IMR-90 (cell line): ENCODE results near the gene SLFNL1. TPM values are rescaled to one million over a fixed set of nuclear protein-coding genes. Genes with fewer than 3 reads are reported as not detected.

Experiments
- ATAC-seq: fragments of 200-7000 bp; cut with Tn5 transposase; 2 replicates; pipeline ENCODE4 v1.9.1; 2020; ENCODE audit warnings: low read depth, mild to moderate bottlenecking, moderate library complexity
- BruUV-seq: library from RNA; stranded (reverse); fragments of 400-500 nt; replicated peaks from 2 replicates; lab custom pipeline; 2021; lab: Mats Ljungman, UMichigan
- CTCF ChIA-PET: fragments of 300-600 bp; formaldehyde crosslinking; extraction: SDS; loops from one replicate; lab custom pipeline; 2021; ENCODE audit warnings: antibody characterized with exemption; lab: Yijun Ruan, JAX
- POLR2A ChIA-PET: fragments of 300-600 bp; sonication (Branson Sonifier 250); formaldehyde crosslinking; loops from one replicate; lab custom pipeline; 2022; ENCODE audit warnings: antibody characterized with exemption; ENCODE audit not compliant: unreplicated experiment; lab: Charles Lee
- DNase-seq: peaks from one replicate; pipeline ENCODE4 v3.0.0; 2013
- H2AFZ ChIP-seq: replicated peaks from 2 replicates; pipeline ENCODE3; 2013; ENCODE audit warnings: low read length, mild to moderate bottlenecking; ENCODE audit not compliant: poor library complexity
- H2AK5ac ChIP-seq: 2 replicates; pipeline ENCODE4 v1.6.1; 2013; ENCODE audit warnings: low read depth, low read length, inconsistent platforms
- H2AK9ac ChIP-seq: replicated peaks from 2 replicates; pipeline ENCODE3; 2013; ENCODE audit warnings: mild to moderate bottlenecking, low read depth, low read length, moderate library complexity; ENCODE audit not compliant: poor library complexity
- H2BK120ac ChIP-seq: 2 replicates; pipeline ENCODE4 v1.6.1; 2013; ENCODE audit warnings: low read depth, low read length, inconsistent platforms
- H2BK15ac ChIP-seq: 3 replicates; pipeline ENCODE4 v1.6.1; 2013; ENCODE audit warnings: low read depth, low read length, inconsistent platforms
- H2BK20ac ChIP-seq: 2 replicates; pipeline ENCODE4 v1.6.1; 2013; ENCODE audit warnings: low read depth, mild to moderate bottlenecking, inconsistent platforms, low read length, moderate library complexity
- H2BK5ac ChIP-seq: 2 replicates; pipeline ENCODE4 v1.6.1; 2013; ENCODE audit warnings: mild to moderate bottlenecking, low read depth, low read length, inconsistent platforms; ENCODE audit not compliant: poor library complexity, severe bottlenecking
- H3K14ac ChIP-seq: replicated peaks from 2 replicates; pipeline ENCODE4 v1.6.1; 2013; ENCODE audit warnings: low read depth, low read length, inconsistent platforms
- H3K18ac ChIP-seq: 2 replicates; pipeline ENCODE4 v1.6.1; 2013; ENCODE audit warnings: low read depth, low read length, control low read depth
- H3K23ac ChIP-seq: 2 replicates; pipeline ENCODE4 v1.6.1; 2013; ENCODE audit warnings: low read depth, low read length, inconsistent platforms
- H3K27ac ChIP-seq: 2 replicates; pipeline ENCODE4 v1.5.1; 2013; ENCODE audit warnings: mild to moderate bottlenecking, control low read depth, low read length; ENCODE audit not compliant: insufficient read depth
- H3K27me3 ChIP-seq: 2 replicates; pipeline ENCODE4 v1.6.1; 2013; ENCODE audit warnings: low read length; ENCODE audit not compliant: control insufficient read depth, insufficient read depth
- H3K36me3 ChIP-seq: 2 replicates; pipeline ENCODE4 v1.6.1; 2013; ENCODE audit warnings: low read length, mixed read lengths; ENCODE audit not compliant: control insufficient read depth, insufficient read depth
- H3K4ac ChIP-seq: 2 replicates; pipeline ENCODE4 v1.6.1; 2013; ENCODE audit warnings: low read depth, low read length, inconsistent platforms
- H3K4me1 ChIP-seq: 2 replicates; pipeline ENCODE4 v1.6.1; 2013; ENCODE audit warnings: low read length, mixed read lengths; ENCODE audit not compliant: control insufficient read depth, insufficient read depth
- H3K4me2 ChIP-seq: 2 replicates; pipeline ENCODE4 v1.6.1; 2013; ENCODE audit warnings: low read depth, mild to moderate bottlenecking, control low read depth, low read length, moderate library complexity
- H3K4me3 ChIP-seq: 2 replicates; pipeline ENCODE4 v1.5.1; 2013; ENCODE audit warnings: low read depth, mild to moderate bottlenecking, control low read depth, low read length, moderate library complexity; ENCODE audit not compliant: insufficient read depth
- H3K56ac ChIP-seq: 2 replicates; pipeline ENCODE4 v1.6.1; 2013; ENCODE audit warnings: low read length, inconsistent platforms; ENCODE audit not compliant: insufficient read depth; ENCODE audit errors: extremely low read depth
- H3K79me1 ChIP-seq, 2 experiments: 2 replicates each; pipeline ENCODE4 v1.6.1; 2013; ENCODE audit warnings: low read length in 2 of 2, inconsistent platforms in 1 of 2, low read depth in 1 of 2
- H3K9ac ChIP-seq: 2 replicates; pipeline ENCODE4 v1.6.1; 2013; ENCODE audit warnings: low read depth, low read length, control low read depth
- H3K9me1 ChIP-seq: 2 replicates; pipeline ENCODE4 v1.6.1; 2013; ENCODE audit warnings: low read length, inconsistent platforms; ENCODE audit not compliant: insufficient read depth
- H3K9me3 ChIP-seq: 2 replicates; pipeline ENCODE4 v1.6.1; 2013; ENCODE audit warnings: low read length; ENCODE audit not compliant: control insufficient read depth, insufficient read depth
- H4K20me1 ChIP-seq: 2 replicates; pipeline ENCODE4 v1.6.1; 2013; ENCODE audit warnings: low read length, inconsistent platforms; ENCODE audit not compliant: insufficient read depth
- H4K5ac ChIP-seq: 2 replicates; pipeline ENCODE4 v1.6.1; 2013; ENCODE audit warnings: mild to moderate bottlenecking, low read depth, low read length, control low read depth
- H4K8ac ChIP-seq, 2 experiments: 2 replicates each; pipeline ENCODE4 v1.6.1; 2013; ENCODE audit warnings: low read depth in 2 of 2, low read length in 2 of 2, control low read depth in 1 of 2, inconsistent platforms in 1 of 2
- H4K91ac ChIP-seq: 2 replicates; pipeline ENCODE4 v1.6.1; 2013; ENCODE audit warnings: low read depth, low read length, inconsistent platforms; ENCODE audit not compliant: insufficient read depth
- BHLHE40 ChIP-seq: fragments of 150-350 bp; IDR thresholded peaks from 2 replicates; pipeline ENCODE4 v1.6.1; 2016; ENCODE audit warnings: mild to moderate bottlenecking, low read depth, low read length
- CEBPB ChIP-seq: IDR thresholded peaks from 2 replicates; pipeline ENCODE4 v1.6.1; 2012; ENCODE audit warnings: low read depth, low read length, improper control_type of control experiment
- CHD1 ChIP-seq: IDR thresholded peaks from 2 replicates; pipeline ENCODE4 v1.6.1; 2012; ENCODE audit warnings: low read depth, low read length, improper control_type of control experiment
- FOS ChIP-seq: fragments of 150-350 bp; IDR thresholded peaks from 2 replicates; pipeline ENCODE4 v1.6.1; 2016; ENCODE audit warnings: low read depth, low read length
- MAZ ChIP-seq: IDR thresholded peaks from 2 replicates; pipeline ENCODE4 v1.6.1; 2012; ENCODE audit warnings: low read depth, mild to moderate bottlenecking, low read length, improper control_type of control experiment, moderate library complexity, borderline replicate concordance
- MXI1 ChIP-seq: IDR thresholded peaks from 2 replicates; pipeline ENCODE4 v1.6.1; 2012; ENCODE audit warnings: low read depth, mild to moderate bottlenecking, low read length, moderate library complexity, borderline replicate concordance
- NFE2L2 ChIP-seq: fragments of 150-350 bp; IDR thresholded peaks from 2 replicates; pipeline ENCODE4 v1.6.1; 2016; ENCODE audit warnings: low read depth, mild to moderate bottlenecking, low read length
- POLR2A ChIP-seq: IDR thresholded peaks from 2 replicates; pipeline ENCODE4 v1.6.1; 2012; ENCODE audit warnings: mild to moderate bottlenecking, low read depth, low read length
- RAD21 ChIP-seq: IDR thresholded peaks from 2 replicates; pipeline ENCODE4 v1.6.1; 2012; ENCODE audit warnings: low read length, improper control_type of control experiment
- WGBS, 2 experiments: methylation state at CpG; one replicate each; pipeline versions ENCODE4 v1.1.5 to v1.1.7; 2013; ENCODE audit warnings: missing lambda C conversion rate in 2 of 2; ENCODE audit not compliant: insufficient read length in 1 of 2; ENCODE audit errors: extremely low coverage in 2 of 2; 5-methylcytosine and 5-hydroxymethylcytosine counted together
- dilution Hi-C: fragments of 300-500 bp; cut with HindIII; formaldehyde crosslinking; loops from one replicate; pipeline ENCODE4 v1.14.3; 2018; ENCODE audit warnings: low sequenced_read_pairs; ENCODE audit not compliant: unreplicated experiment
- in situ Hi-C: fragments of 300-500 bp; cut with MboI; formaldehyde crosslinking; loops from 3 replicates; pipeline ENCODE4 v1.14.3; 2019; ENCODE audit warnings: low sequenced_read_pairs, inconsistent platforms, mixed read lengths
- intact Hi-C: fragments of 100-400 bp; cut with micrococcal nuclease; formaldehyde crosslinking; loops from 2 replicates; pipeline ENCODE4 v1.10.0; 2022
- polyA plus RNA-seq, 3 experiments: library from polyadenylated mRNA; depleted of rRNA; stranded (reverse); fragments of >200 nt; gene quantifications; 2 replicates each; pipeline ENCODE4 v1.2.3, GENCODE V29; 2012; ENCODE audit warnings: low replicate concordance in 1 of 3
- total RNA-seq: library from RNA; depleted of rRNA; stranded (reverse); fragments of >200 nt; gene quantifications from 2 replicates; pipeline ENCODE4 v1.2.3, GENCODE V29; 2012
- TF ChIP-seq, protein P1 (sequence below): conservative IDR thresholded peaks from 2 replicates; pipeline ENCODE4 v1.5.1; 2012; ENCODE audit warnings: mild to moderate bottlenecking, low read depth, low read length, improper control_type of control experiment
- TF ChIP-seq, protein P2 (sequence below): fragments of 150-350 bp; IDR thresholded peaks from 2 replicates; pipeline ENCODE4 v1.6.1; 2017; ENCODE audit warnings: mild to moderate bottlenecking, antibody characterized with exemption, low read length, low read depth

The SLFNL1 gene
- total and polyA plus RNA-seq, 2 of the 4 experiments (the other 2 are of a cell fraction): under 0.01 to 0.09 TPM

DNA sequence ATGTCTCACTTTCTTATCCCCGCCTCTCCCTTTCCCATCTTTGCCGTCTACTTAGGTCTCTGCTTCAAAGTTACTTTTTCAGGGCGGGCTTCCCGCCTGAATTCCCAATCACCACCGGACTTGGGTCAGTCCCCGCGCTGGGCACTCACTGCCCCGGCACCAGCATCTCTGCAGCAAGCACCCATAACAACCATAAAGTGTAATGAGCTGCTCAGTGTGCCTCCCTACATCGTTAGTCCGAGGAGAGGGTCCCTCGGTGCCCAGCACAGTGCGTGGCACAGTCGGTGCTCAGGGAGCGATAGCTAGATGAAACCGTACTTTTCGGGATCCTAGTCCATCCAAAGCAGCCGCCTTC lies 42.7 kb downstream of the SLFNL1 start:
- BruUV-seq: no TSS peak
- Histone ChIP-seq H3K4me3 (peak overlapping the region; percentile 67), H2BK120ac (peak overlapping the region; percentile 96), H2BK5ac (peak overlapping the region; percentile 95), H3K23ac (peak overlapping the region; percentile 95), H4K8ac (peak overlapping the region; percentile 98 to 99), H3K36me3 (no peaks in the 10 kb centered on the region; the same call in 1 of the 2 replicates), H3K27ac (peak overlapping the region; percentile 96), H3K9me1 (peaks cover 23% of the 10 kb centered on the region), H3K9ac (peak overlapping the region; percentile 85), H4K5ac (peak overlapping the region; percentile 96), H4K91ac (peak overlapping the region; percentile 98), H2AK5ac (peak overlapping the region; percentile 79), H3K27me3 (no peaks in the 10 kb centered on the region), H2BK15ac (peak overlapping the region; percentile 76; the same call in 2 of the 3 replicates), H3K4me1 (peaks cover 18% of the 10 kb centered on the region), H3K9me3 (no peaks in the 10 kb centered on the region), H2AFZ (peak overlapping the region; percentile 93), H4K20me1 (peaks cover 28% of the 10 kb centered on the region), H2BK20ac (peak overlapping the region; percentile 86; the same call in 1 of the 2 replicates), H2AK9ac (peak overlapping the region; percentile 97), H3K4ac (peak overlapping the region; percentile 99), H3K14ac (peak overlapping the region; percentile 99), H3K56ac (peak overlapping the region; percentile 87; the same call in 1 of the 2 replicates), H3K18ac (peak overlapping the region; percentile 90), H3K79me1 (peaks cover 3 to 38% of the 10 kb centered on the region in 2 experiments), H3K4me2 (peak overlapping the region; percentile 85)
- DNase-seq: no peak
- no peak for TF ChIP-seq MXI1
- no peak for TF ChIP-seq FOS
- TF ChIP-seq POLR2A: no peak
- no peak for TF ChIP-seq CHD1
- no peak for TF ChIP-seq CEBPB
- TF ChIP-seq, protein P1, sequence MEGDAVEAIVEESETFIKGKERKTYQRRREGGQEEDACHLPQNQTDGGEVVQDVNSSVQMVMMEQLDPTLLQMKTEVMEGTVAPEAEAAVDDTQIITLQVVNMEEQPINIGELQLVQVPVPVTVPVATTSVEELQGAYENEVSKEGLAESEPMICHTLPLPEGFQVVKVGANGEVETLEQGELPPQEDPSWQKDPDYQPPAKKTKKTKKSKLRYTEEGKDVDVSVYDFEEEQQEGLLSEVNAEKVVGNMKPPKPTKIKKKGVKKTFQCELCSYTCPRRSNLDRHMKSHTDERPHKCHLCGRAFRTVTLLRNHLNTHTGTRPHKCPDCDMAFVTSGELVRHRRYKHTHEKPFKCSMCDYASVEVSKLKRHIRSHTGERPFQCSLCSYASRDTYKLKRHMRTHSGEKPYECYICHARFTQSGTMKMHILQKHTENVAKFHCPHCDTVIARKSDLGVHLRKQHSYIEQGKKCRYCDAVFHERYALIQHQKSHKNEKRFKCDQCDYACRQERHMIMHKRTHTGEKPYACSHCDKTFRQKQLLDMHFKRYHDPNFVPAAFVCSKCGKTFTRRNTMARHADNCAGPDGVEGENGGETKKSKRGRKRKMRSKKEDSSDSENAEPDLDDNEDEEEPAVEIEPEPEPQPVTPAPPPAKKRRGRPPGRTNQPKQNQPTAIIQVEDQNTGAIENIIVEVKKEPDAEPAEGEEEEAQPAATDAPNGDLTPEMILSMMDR: no peak
- TF ChIP-seq, protein P2, sequence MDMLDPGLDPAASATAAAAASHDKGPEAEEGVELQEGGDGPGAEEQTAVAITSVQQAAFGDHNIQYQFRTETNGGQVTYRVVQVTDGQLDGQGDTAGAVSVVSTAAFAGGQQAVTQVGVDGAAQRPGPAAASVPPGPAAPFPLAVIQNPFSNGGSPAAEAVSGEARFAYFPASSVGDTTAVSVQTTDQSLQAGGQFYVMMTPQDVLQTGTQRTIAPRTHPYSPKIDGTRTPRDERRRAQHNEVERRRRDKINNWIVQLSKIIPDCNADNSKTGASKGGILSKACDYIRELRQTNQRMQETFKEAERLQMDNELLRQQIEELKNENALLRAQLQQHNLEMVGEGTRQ: no peak
- TF ChIP-seq RAD21: no peak
- TF ChIP-seq MAZ: no peak
- TF ChIP-seq BHLHE40: no peak
- TF ChIP-seq NFE2L2: no peak
- ChIA-PET POLR2A (no interaction called here), CTCF (interaction anchor here (0.7 to 1.6 kb wide), 2 partner anchors 13 to 24 kb away, joined by 3 to 5 read pairs; no protein-coding TSS in a partner anchor)
- ATAC-seq: no peak
- intact Hi-C loops: no loop called here
- in situ Hi-C loops: no loop called here
- WGBS, 2 experiments: 35% methylated on average over 8 of the region's 17 CpGs; no CpG with 5 or more reads in 1 of the 2 experiments
- dilution Hi-C loops: no loop called here
